GM18907 (cell line): ENCODE results near the gene COG2.
"Not testable (repeated sequence)": the region's sequence is repeated elsewhere in the genome, so short reads cannot be mapped to it uniquely, and the experiment has no call there.

Experiments
- ATAC-seq: cut with Tn5 transposase; IDR thresholded peaks from one replicate; pipeline ENCODE4 v1.9.1; 2021; ENCODE audit warnings: mild to moderate bottlenecking, moderate library complexity; ENCODE audit not compliant: unreplicated experiment

COG2 gene

DNA sequence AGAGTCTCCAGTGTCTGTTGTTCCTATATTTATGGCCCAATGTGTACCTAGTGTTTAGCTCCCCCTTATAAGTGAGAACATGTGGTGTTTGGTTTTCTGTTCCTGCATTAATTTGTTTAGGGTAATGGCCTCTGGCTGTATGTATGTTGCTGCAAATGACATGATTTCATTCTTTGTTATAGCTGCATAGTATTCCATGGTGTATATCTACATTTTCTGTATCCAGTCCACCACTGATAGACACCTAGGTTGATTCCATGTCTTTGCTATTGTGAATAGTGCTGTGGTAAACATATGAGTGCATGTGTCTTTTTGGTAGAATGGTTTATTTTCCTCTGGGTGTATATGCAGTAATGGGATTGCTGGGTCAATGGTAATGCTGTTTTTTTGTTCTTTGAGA is 56.7 kb downstream of the COG2 start:
- ATAC-seq, result not testable (repeated sequence)

DNA sequence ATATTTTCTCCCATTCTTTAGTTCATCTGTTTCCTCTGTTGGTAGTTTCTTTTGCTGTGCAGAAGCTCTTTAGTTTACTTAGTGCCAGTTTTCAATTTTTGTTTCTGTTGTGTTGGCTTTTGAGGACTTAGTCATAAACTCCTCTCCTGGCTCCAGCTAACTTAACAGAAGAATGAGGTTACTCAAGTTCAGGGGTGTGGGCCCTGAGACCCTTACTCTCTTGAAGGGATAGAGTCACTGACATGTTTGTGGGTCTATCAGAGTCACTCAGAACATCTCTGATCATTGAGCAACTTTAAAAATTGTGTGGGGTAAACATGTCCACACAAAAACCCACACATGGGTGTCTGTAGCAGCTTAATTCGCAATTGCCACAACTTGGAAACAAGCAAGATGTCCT is 57.4 kb downstream of the COG2 start:
- ATAC-seq, result no peak

DNA sequence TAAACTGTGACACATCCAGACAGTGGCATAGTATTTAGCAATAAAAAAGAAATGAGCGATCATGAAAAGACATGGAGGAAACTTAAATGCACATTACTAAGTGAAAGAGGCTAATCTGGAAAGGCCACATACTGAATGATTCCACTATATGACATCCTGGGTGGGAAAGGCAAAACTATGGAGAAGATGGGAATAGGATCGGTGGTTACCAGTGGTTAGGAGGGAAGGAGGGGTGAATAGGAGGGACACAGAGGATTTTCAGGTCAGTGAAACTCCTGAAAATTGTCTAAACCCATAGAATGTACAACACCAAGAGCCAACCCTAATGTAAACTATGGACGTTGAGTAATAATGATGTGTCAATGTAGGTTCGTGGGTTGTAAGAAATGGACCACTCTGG is 57.9 kb downstream of the COG2 start:
- no peak for ATAC-seq

DNA sequence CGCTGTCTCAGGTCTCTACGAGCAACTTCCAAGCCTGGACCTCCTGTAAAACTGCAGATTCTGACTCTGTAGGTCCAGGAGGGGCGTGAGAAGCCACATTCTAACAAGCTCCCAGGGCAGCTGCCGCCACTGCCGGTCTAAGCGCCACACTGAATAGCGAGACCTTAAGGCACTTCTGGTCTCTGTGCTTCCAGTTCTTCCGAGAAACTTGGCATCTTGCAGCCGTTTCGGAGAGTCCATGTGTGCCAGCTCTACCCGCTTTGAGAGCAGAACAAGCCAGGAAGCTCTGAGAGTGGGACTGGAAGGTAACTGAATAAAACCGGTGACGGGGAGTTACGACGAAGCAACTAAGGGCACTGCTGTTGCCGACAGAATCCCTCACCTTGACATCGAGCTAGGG is 59.2 kb downstream of the COG2 start:
- ATAC-seq, result no peak

- no peak for ATAC-seq
Measured at GRCh38 chr1:230701895-230702768, 59.9 kb downstream of the COG2 start.

- no peak for ATAC-seq
Measured at GRCh38 chr1:230702934-230703678, 60.8 kb downstream of the COG2 start.

DNA sequence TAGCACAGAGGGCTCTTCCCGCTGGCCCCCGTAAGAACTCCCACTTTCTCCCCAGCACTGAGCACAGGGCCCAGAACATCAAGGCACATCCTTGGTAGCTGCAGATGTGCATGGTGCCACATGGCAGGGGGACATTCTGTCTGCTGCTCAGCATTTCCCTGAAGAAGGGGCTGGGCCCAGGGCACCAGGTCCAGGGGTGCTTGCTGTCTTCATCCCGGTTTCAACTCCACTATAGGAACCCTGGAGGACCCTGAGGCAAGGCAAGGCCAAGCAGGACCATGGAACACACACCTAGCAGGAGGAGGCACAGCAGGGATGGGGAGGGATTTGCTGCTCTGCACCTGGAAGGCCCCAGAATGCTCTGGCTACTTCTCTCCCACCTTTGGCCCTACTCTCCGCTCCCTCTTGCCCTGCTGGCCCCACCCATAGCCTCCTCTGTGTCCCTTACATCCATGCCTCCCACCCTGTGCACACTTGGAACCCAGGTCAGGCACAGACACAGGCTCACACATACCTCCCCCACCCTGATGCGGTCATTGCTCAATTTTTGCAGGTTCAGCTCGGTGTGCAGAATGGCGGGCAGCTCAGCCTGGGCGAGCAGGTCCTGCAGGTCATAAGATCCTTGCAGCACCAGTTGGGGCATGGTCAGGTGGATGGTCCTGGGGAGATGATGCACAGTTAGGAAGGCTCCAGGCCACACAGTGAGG is 61.6 kb downstream of the COG2 start:
- no peak for ATAC-seq

- no peak for ATAC-seq
Measured at GRCh38 chr1:230704830-230705229, 62.5 kb downstream of the COG2 start.

DNA sequence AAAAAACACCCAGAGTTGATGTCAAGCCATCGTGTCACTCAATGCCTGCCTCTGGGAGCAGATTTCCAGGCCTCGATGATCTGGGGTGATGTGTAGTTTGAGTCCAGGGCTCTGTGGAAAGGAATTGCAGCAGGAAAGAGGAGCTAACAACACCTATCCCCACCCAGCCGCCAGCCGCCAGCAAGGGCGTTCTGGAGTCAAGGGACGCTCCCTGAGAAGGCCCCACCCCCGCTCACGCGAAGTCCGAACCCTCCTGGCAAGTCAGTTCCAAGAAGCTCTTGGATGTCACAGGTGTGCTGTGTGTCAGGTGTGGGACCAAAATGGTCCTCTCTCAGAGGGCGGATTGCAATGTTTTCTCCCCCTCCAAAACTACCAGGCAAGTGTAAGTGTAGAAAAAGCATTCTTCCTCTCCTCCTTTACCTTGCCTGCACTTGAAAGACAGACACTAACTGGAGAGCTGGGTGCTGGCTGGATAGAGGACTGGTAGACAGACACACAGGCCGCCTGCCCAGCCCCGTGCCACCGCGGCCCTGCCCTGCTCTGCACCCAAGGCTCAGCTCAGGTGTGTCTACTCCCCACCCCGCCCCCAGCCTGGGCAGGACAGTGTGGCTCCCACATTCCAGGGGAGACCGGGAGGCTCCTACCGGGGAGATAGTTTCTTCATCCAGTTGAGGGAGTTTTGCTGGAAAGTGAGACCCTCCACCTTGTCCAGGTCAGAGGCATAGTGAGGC is 63.2 kb downstream of the COG2 start:
- ATAC-seq, result no peak

DNA sequence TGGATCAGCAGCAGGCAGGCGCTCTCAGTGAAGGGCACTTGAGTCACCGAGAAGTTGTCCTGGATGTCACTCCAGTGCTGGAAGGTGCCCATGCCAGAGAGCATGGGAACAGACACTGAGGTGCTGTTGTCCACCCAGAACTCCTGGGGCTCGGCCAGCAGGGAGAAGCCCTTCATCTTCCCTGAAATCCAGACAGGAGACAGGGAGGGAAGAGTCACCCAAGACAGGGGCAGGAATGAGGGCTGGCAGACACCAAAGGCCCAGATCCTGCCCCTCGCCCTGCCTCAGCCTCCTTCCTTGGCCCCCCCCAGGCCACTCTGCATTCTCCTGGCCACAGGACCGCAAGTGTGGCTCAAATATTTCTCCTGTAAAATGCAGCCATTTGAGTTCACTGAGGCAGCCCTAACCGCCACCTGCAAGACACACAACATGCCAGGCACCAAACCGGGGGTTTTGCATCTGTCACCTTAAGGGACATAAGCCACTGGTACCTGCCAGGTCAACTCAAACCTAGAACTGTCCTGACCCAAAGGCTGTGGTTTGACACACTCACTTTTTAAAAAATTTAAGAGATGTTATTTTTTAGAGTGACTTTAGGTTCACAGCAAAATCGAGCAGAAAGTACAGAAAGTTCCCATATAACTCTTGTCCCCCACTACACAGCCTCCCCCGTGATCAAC is 63.9 kb downstream of the COG2 start:
- no peak for ATAC-seq

- ATAC-seq, result no peak
Measured at GRCh38 chr1:230706887-230707731, 64.8 kb downstream of the COG2 start.

DNA sequence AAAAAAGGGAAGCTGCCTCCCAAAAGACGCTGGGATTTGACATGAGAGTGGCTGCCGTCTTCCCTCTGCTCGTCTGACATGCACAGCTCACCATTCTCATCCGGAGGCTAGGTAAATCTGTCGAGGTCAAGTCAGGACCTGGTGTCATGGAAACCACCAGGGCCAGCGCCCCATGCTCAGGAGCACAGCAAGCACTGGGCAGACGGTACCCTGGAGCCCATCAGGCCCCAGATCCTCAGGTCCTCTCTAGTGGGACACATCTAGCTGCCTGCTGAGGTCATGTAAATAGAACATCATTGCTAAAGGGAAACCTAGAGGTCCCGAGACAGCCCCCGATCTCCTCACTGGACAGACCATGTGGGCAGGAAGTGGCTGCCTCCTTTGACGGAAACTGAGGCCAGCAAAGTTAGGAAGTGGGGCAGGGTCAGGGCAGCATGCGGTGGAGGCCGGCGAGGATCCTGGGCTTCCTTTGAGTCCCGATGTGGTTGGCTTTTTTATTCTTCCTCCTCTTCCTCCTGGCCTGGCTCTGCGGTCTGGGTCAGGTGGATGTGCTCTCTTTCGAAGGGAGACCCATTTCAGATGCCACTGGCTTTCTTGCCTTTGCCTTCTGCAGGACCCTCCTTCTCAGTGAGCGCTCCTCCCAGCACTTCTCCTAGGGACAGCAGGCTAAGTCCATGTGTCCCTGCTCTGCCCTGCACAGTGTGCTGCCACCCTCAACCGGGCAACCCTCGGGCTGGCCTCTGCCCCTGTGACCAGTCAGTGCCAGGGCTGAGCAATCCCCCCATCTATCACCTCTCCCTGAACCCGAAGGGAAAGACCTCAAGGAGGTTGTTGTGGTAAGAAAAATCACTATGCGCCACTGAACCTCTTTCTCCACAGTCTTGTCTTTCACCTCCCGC is 65.7 kb downstream of the COG2 start:
- no peak for ATAC-seq

GRCh38 chr1:230708631-230709580 is 66.6 kb downstream of the COG2 start:
- ATAC-seq, result no peak

DNA sequence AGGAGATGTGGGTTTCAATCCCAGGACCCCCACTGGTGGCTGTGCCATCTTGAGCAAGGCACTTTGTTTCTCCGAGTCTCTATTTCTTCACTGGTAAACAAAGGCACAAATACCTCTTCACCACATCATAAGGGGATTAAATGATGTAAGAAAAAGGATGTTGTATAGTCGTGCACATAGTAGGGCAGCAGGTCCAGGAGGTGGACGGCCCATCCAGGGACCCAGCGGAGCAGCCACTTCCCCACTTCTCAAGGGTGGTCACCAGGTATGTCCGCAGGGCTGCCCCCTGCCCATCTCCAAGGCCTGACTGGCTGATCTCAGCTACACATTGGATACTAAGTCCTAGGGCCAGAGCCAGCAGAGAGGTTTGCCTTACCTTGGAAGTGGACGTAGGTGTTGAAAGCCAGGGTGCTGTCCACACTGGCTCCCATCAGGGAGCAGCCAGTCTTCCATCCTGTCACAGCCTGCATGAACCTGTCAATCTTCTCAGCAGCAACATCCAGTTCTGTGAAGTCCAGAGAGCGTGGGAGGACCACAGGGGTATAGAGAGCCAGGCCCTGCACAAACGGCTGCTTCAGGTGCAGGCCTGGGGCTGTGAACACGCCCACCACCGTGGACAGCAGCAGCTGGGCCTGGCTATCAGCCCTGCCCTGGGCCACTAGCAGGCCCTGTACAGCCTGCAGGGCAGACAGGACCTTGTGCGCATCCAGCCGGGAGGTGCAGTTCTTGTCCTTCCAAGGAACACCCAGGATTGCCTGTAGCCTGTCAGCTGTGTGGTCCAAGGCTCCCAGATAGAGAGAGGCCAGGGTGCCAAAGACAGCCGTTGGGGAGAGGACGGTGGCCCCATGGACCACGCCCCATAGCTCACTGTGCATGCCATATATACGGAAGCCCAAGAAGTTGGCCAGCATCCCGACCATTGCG is 67.6 kb downstream of the COG2 start:
- no peak for ATAC-seq

- no peak for ATAC-seq
Measured at GRCh38 chr1:230710543-230710904, 68.2 kb downstream of the COG2 start.

DNA sequence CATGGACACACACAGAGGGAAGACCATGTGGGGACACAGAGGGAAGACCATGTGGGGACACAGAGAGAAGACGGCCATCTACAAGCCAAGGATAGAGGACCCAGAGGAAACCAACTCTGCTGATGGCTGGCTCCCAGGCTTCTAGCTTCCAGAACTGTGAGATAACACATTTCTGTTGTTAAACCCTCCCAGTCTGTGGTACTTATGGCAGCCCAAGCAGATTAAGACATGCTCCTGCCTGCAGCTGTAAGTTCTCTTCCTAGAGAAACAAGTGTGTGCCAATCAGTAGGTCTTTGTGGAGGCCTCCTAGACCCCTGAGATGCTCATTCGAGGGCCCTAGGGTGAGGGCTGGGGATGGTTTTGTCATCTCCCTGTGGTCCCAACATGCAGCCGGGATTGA is 69.0 kb downstream of the COG2 start:
- no peak for ATAC-seq
